K562 (cell line): ENCODE results near the gene DPH7. TPM values are rescaled to one million over a fixed set of nuclear protein-coding genes. Genes with fewer than 3 reads are reported as not detected.

ENCODE experiments used
- CCAR2 ChIP-seq: fragments of 200-400 bp; formaldehyde crosslinking; IDR thresholded peaks from 2 replicates; pipeline ENCODE4 v1.6.1; 2017; ENCODE audit warnings: mild to moderate bottlenecking, low read depth, low read length
- CHD1 ChIP-seq: fragments of 200-600 bp; sonication (generic); IDR thresholded peaks from one replicate; pipeline ENCODE4 v1.6.1; 2012; ENCODE audit warnings: mild to moderate bottlenecking, moderate library complexity, low read length, inconsistent platforms
- DPF2 ChIP-seq: fragments of 450-650 bp; IDR thresholded peaks from 2 replicates; pipeline ENCODE4 v1.6.1; 2016
- GABPB2 ChIP-seq: fragments of 250-450 bp; sonication (Bioruptor Pico); conservative IDR thresholded peaks from 2 replicates; pipeline ENCODE4 v1.5.1; 2021; ENCODE audit warnings: mild to moderate bottlenecking
- MCM7 ChIP-seq, 2 experiments: fragments of 450-650 bp; IDR thresholded peaks; 2 replicates each; pipeline ENCODE4 v1.6.1; 2016 to 2018
- PCBP2 ChIP-seq: fragments of 200-400 bp; formaldehyde crosslinking; IDR thresholded peaks from 2 replicates; pipeline ENCODE4 v1.6.1; 2018; ENCODE audit warnings: low read length, low read depth, mild to moderate bottlenecking, moderate library complexity; ENCODE audit not compliant: poor library complexity, severe bottlenecking
- POLR2A ChIP-seq: fragments of 450-650 bp; conservative IDR thresholded peaks from 2 replicates; pipeline ENCODE4 v1.6.1; 2016
- RAD21 ChIP-seq, 2 experiments: fragments of 250-450 bp in 1 of 2; fragments of 450-650 bp in 1 of 2; sonication (Bioruptor Pico) in 1 of 2; formaldehyde crosslinking in 1 of 2; IDR thresholded peaks in 1 of 2; conservative IDR thresholded peaks in 1 of 2; 2 replicates each; pipeline versions ENCODE4 v1.4.0 to v1.8.0; 2020 to 2022; ENCODE audit warnings: mild to moderate bottlenecking in 2 of 2, moderate library complexity in 1 of 2
- RBBP5 ChIP-seq: fragments of 200-600 bp; sonication (generic); IDR thresholded peaks from 2 replicates; pipeline ENCODE4 v1.6.1; 2012; ENCODE audit warnings: borderline replicate concordance, mild to moderate bottlenecking, low read length, control low read depth, inconsistent platforms; ENCODE audit not compliant: insufficient read depth, poor library complexity, severe bottlenecking
- ZNF444 ChIP-seq: fragments of 250-450 bp; sonication (Bioruptor Pico); IDR thresholded peaks from 2 replicates; pipeline ENCODE4 v1.4.0; 2020; ENCODE audit warnings: mild to moderate bottlenecking, moderate library complexity
- ZNF695 ChIP-seq: fragments of 450-650 bp; formaldehyde crosslinking; IDR thresholded peaks from 2 replicates; pipeline ENCODE4 v1.4.0; 2020; ENCODE audit warnings: mild to moderate bottlenecking, moderate library complexity
- polyA plus RNA-seq, 8 experiments: library from polyadenylated mRNA; depleted of rRNA in 4 of 8; stranded (reverse) in 5 of 8; unstranded in 3 of 8; fragments of >200 nt; fragmentation: Nextera tagmentation in 2 of 8; fragmentation: Illumina TruSeq in 1 of 8; extraction: Ambion mirVana in 2 of 8; extraction: Trizol in 1 of 8; gene quantifications; 2 replicates each; pipeline versions ENCODE4 v1.2.1 to v1.2.3, GENCODE V29; 2011 to 2014; ENCODE audit warnings: inconsistent platforms in 1 of 8, missing spikeins in 1 of 8
- total RNA-seq, 7 experiments: library from RNA; depleted of rRNA in 6 of 7; stranded (reverse); fragments of >200 nt in 6 of 7; fragmentation: Illumina TruSeq in 2 of 7; extraction: Trizol in 2 of 7; gene quantifications; 2 replicates each; pipeline versions ENCODE4 v1.2.1 to v1.2.3, GENCODE V29; 2011 to 2021; ENCODE audit warnings: low replicate concordance in 1 of 7
- TF ChIP-seq, protein P1 (sequence below): sonication (generic); formaldehyde crosslinking; IDR thresholded peaks from 2 replicates; pipeline ENCODE4 v1.9.0; 2022; ENCODE audit warnings: mild to moderate bottlenecking, missing genetic modification reagents
- TF ChIP-seq, protein P2 (sequence below): fragments of 450-650 bp; IDR thresholded peaks from 2 replicates; pipeline ENCODE4 v1.6.1; 2018; ENCODE audit not compliant: partially characterized antibody
- TF ChIP-seq, protein P3 (sequence below), 2 experiments: fragments of 450-650 bp; formaldehyde crosslinking in 1 of 2; IDR thresholded peaks; 2 replicates each; pipeline versions ENCODE4 v1.4.0 to v1.6.1; 2014 to 2020; ENCODE audit warnings: mild to moderate bottlenecking in 2 of 2, borderline replicate concordance in 1 of 2, low read depth in 1 of 2

The DPH7 gene
- total and polyA plus RNA-seq, 9 of the 15 experiments (the other 6 are each of a cell fraction or from before 2014, with no cell fraction given), result 13.9 to 68.6 (median 41.3) TPM

DNA sequence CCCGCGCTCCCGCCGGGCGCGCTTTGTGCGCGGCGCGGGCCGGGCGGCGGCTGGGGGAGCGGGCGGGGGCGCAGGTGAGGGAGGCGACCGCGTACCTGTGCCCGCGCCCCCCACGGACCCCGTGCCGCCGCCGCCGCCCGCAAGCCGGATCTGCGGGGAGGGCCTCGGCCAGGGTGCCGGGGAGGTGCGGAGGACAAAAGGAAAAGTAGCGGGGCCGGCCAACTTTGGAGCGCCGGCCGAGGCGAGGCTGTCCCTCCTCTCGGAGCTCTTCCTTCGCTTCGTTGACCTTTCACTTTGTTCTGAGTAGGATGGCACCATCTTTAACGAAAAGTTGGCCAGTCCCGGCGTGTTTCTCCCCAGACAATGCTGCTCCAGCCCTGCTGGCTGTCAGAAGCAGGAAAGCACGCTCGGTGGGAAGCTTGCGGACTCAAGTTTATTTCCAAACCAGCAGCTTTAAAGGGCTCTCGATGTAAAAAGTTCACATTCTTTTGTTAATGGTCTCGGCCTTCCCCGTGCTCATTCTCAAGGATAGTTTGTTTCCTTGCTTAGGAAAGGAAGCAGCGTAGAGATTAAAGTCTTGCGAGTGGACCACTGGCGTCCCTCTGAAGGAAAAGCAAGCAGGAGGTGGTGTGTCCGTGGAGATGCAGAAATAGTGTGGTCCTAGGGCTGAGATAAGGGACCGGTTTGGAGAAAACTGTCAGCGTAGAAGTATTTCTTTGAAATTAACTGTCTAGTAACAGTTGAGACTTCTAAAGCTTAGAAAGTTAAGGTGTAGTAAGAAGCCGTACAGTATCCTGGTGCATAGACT lies 40.7 kb upstream of the DPH7 start (continued):
- TF ChIP-seq RAD21 (CRISPR knock-in tag; conservative IDR thresholded peaks at IDR 0.05 in 1 of 2, IDR thresholded peaks at IDR 0.05 in 1 of 2) (no peak), GABPB2 (no peak), DPF2 (0 out of 2 replicates have a peak, but pooled peaks have one; percentile 16), PCBP2 (no peak), ZNF444 (CRISPR knock-in tag) (no peak), POLR2A (peak; percentile 20; the same call in 1 of the 2 replicates), ZNF695 (CRISPR knock-in tag) (no peak), CCAR2 (no peak), CHD1 (peak; percentile 66), RBBP5 (peak; percentile 60), MCM7 (IDR thresholded peaks at IDR 0.05) (no peak)
- TF ChIP-seq, protein P1, sequence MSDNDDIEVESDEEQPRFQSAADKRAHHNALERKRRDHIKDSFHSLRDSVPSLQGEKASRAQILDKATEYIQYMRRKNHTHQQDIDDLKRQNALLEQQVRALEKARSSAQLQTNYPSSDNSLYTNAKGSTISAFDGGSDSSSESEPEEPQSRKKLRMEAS, result peak; percentile 35; the same call in 1 of the 2 replicates
- TF ChIP-seq, protein P2, sequence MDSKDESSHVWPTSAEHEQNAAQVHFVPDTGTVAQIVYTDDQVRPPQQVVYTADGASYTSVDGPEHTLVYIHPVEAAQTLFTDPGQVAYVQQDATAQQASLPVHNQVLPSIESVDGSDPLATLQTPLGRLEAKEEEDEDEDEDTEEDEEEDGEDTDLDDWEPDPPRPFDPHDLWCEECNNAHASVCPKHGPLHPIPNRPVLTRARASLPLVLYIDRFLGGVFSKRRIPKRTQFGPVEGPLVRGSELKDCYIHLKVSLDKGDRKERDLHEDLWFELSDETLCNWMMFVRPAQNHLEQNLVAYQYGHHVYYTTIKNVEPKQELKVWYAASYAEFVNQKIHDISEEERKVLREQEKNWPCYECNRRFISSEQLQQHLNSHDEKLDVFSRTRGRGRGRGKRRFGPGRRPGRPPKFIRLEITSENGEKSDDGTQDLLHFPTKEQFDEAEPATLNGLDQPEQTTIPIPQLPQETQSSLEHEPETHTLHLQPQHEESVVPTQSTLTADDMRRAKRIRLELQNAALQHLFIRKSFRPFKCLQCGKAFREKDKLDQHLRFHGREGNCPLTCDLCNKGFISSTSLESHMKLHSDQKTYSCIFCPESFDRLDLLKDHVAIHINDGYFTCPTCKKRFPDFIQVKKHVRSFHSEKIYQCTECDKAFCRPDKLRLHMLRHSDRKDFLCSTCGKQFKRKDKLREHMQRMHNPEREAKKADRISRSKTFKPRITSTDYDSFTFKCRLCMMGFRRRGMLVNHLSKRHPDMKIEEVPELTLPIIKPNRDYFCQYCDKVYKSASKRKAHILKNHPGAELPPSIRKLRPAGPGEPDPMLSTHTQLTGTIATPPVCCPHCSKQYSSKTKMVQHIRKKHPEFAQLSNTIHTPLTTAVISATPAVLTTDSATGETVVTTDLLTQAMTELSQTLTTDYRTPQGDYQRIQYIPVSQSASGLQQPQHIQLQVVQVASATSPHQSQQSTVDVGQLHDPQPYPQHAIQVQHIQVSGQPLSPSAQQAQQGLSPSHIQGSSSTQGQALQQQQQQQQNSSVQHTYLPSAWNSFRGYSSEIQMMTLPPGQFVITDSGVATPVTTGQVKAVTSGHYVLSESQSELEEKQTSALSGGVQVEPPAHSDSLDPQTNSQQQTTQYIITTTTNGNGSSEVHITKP, result peak; percentile 32
- TF ChIP-seq, protein P3, sequence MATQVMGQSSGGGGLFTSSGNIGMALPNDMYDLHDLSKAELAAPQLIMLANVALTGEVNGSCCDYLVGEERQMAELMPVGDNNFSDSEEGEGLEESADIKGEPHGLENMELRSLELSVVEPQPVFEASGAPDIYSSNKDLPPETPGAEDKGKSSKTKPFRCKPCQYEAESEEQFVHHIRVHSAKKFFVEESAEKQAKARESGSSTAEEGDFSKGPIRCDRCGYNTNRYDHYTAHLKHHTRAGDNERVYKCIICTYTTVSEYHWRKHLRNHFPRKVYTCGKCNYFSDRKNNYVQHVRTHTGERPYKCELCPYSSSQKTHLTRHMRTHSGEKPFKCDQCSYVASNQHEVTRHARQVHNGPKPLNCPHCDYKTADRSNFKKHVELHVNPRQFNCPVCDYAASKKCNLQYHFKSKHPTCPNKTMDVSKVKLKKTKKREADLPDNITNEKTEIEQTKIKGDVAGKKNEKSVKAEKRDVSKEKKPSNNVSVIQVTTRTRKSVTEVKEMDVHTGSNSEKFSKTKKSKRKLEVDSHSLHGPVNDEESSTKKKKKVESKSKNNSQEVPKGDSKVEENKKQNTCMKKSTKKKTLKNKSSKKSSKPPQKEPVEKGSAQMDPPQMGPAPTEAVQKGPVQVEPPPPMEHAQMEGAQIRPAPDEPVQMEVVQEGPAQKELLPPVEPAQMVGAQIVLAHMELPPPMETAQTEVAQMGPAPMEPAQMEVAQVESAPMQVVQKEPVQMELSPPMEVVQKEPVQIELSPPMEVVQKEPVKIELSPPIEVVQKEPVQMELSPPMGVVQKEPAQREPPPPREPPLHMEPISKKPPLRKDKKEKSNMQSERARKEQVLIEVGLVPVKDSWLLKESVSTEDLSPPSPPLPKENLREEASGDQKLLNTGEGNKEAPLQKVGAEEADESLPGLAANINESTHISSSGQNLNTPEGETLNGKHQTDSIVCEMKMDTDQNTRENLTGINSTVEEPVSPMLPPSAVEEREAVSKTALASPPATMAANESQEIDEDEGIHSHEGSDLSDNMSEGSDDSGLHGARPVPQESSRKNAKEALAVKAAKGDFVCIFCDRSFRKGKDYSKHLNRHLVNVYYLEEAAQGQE (IDR thresholded peaks at IDR 0.05; ENCODE audit: borderline replicate concordance), result no peak
- TF ChIP-seq, protein P3 (CRISPR knock-in tag; IDR thresholded peaks at IDR 0.05; ENCODE audit: low read depth), result no peak
